ENCODE measurements around the gene MYCBPAP.

Gene MYCBPAP

GRCh38 chr17:50518384-50519023 lies 10.3 kb downstream of the MYCBPAP start:
- DNase-seq (ENCODE audit: low read depth in 2 of 2): no peak

GRCh38 chr17:50519141-50519834 lies 11.0 kb downstream of the MYCBPAP start:
- DNase-seq (ENCODE audit: low read depth in 2 of 2): no peak

- no peak for DNase-seq (ENCODE audit: low read depth in 2 of 2)
Measured at GRCh38 chr17:50520483-50520882, 12.2 kb downstream of the MYCBPAP start.

- no peak for DNase-seq (ENCODE audit: low read depth in 2 of 2)
Measured at GRCh38 chr17:50521514-50521913, 13.3 kb downstream of the MYCBPAP start.

GRCh38 chr17:50522766-50523165 lies 14.5 kb downstream of the MYCBPAP start:
- no peak for DNase-seq (ENCODE audit: low read depth in 2 of 2)

GRCh38 chr17:50523208-50523607 lies 15.0 kb downstream of the MYCBPAP start:
- DNase-seq (ENCODE audit: low read depth in 2 of 2): no peak

- DNase-seq (ENCODE audit: low read depth in 2 of 2): no peak
Measured at GRCh38 chr17:50524838-50525237, 16.6 kb downstream of the MYCBPAP start.

- no peak for DNase-seq (ENCODE audit: low read depth in 2 of 2)
Measured at GRCh38 chr17:50527155-50527762, 19.0 kb downstream of the MYCBPAP start.

GRCh38 chr17:50527949-50528474 lies 19.8 kb downstream of the MYCBPAP start:
- no peak for DNase-seq (ENCODE audit: low read depth in 2 of 2)

GRCh38 chr17:50529849-50530248 lies 21.6 kb downstream of the MYCBPAP start:
- DNase-seq (ENCODE audit: low read depth in 2 of 2): no peak

- no peak for DNase-seq (ENCODE audit: low read depth in 2 of 2)
Measured at GRCh38 chr17:50531428-50532025, 23.3 kb downstream of the MYCBPAP start.

GRCh38 chr17:50532452-50533024 lies 24.3 kb downstream of the MYCBPAP start, which contains the start of gene EPN3:
Gene EPN3 (plus strand): TSS chr17:50532735. CDS start chr17:50536557, 3,822 bp downstream.
- DNase-seq (ENCODE audit: low read depth in 2 of 2): no peak

GRCh38 chr17:50533185-50533584 lies 24.9 kb downstream of the MYCBPAP start:
- no peak for DNase-seq (ENCODE audit: low read depth in 2 of 2)

- DNase-seq (ENCODE audit: low read depth in 2 of 2): no peak
Measured at GRCh38 chr17:50533720-50534148, 25.5 kb downstream of the MYCBPAP start.

GRCh38 chr17:50534222-50534978 lies 26.2 kb downstream of the MYCBPAP start:
- DNase-seq (ENCODE audit: low read depth in 2 of 2): peak in 1 of 2 donors; percentile 20

- no peak for DNase-seq (ENCODE audit: low read depth in 2 of 2)
Measured at GRCh38 chr17:50534979-50535326, 26.7 kb downstream of the MYCBPAP start.

- DNase-seq (ENCODE audit: low read depth in 2 of 2): no peak
Measured at GRCh38 chr17:50535407-50535806, 27.2 kb downstream of the MYCBPAP start.

- no peak for DNase-seq (ENCODE audit: low read depth in 2 of 2)
Measured at GRCh38 chr17:50536683-50537646, 28.7 kb downstream of the MYCBPAP start.

GRCh38 chr17:50537721-50538548 lies 29.7 kb downstream of the MYCBPAP start:
- no peak for DNase-seq (ENCODE audit: low read depth in 2 of 2)
